Epidermal melanocyte (primary cell): ENCODE measurements around the gene VPS33B.
"Not testable (repeated sequence)": the region's sequence is repeated elsewhere in the genome, so short reads cannot be mapped to it uniquely, and the experiment has no call there.

Experiments used
- DNase-seq: peaks from one replicate; pipeline ENCODE4 v3.0.0; 2011; ENCODE audit warnings: low spot score; ENCODE audit not compliant: insufficient read length

VPS33B gene

DNA sequence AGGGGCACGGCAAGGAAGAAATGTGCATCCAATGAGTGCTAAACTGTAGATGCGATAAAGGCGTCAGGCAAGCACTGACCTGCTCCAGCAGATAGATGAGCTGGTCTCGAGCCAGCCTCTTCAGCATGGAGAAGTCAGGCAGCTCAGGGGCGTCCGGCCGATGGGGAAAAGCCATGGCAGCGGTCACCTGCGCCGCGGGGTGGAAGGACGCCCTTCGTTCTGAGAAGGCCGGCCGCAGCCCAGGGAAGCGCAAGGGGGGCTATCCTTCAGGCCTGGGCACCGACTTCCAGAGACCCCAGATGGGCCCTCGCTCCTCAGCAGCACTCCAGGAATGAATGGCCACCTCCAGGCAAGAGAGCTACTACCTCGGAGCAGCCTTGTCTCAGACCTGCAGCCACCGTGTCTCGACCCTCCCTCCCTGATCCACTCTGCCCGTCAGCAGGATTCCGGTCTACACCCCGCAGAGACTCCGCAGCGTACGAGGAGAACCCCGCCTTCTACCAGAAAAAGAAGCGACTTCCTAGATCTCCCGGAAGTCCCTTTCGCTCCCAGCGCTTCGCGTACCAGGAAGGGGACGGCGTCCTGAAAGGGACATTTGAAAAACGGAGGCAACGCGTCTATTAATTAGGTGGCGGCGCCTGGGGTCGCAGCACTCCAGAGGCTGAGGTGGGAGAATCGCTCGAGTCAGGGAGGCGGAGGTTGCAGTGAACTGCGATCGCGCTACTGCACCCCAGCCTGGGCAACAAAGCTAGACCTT is at the start of gene VPS33B:
Gene VPS33B (minus strand): TSS at position 520 of the 757 bp plus-strand sequence. CDS start 345 bp downstream, at position 175.
- peak; percentile 59 for DNase-seq

DNA sequence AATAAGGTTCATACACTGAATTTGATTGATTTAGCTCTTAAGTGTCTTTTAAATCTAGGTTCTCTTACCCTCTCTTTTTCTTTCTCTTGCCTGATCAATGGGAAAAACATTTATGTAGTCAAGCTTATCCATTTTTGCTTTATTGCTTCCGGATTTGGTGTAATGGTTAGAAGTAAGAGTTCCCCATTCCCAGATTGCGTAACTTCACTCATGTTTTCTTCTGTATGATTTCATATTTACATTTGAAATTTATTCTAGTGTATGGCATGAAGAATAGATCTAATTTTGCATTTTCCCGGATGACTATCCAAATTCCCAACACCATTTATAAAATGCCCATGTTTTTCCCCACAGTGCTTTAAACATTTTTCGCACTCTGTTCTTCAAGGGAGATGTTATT is 49.8 kb upstream of the VPS33B start:
- DNase-seq, result no peak

GRCh38 chr15:91070872-91071271 is 48.5 kb upstream of the VPS33B start:
- no peak for DNase-seq

- DNase-seq, result no peak
Observed at GRCh38 chr15:91068966-91069365, 46.6 kb upstream of the VPS33B start.

GRCh38 chr15:91068436-91068835 is 46.0 kb upstream of the VPS33B start:
- no peak for DNase-seq

- no peak for DNase-seq
Observed at GRCh38 chr15:91067036-91067435, 44.6 kb upstream of the VPS33B start.

GRCh38 chr15:91065505-91065904 is 43.1 kb upstream of the VPS33B start:
- no peak for DNase-seq

DNA sequence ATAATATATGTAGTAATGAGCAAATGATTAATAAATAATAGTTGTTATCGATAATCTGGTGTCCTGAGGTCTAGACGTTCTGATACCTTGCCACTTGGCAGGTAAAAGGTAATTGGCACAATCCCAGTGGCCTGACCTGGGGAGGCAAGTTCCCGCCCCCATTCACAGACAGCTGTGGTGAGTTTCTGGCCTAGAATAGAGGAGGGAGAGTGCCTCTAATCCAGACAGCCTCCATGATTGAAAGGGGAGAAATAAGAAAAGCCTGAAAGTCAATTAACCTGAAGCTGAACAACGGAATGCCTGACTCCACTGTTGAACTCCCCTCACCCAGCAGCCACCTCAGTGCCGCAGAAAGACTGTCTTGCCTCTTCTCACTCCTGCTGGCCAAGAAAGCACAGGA is 39.6 kb upstream of the VPS33B start:
- no peak for DNase-seq

GRCh38 chr15:91061230-91061629 is 38.8 kb upstream of the VPS33B start:
- no peak for DNase-seq

GRCh38 chr15:91055548-91056331 is 33.3 kb upstream of the VPS33B start:
- DNase-seq, result peak; percentile 80

GRCh38 chr15:91054816-91055215 is 32.4 kb upstream of the VPS33B start:
- no peak for DNase-seq

GRCh38 chr15:91051248-91051647 is 28.9 kb upstream of the VPS33B start:
- DNase-seq, result no peak

DNA sequence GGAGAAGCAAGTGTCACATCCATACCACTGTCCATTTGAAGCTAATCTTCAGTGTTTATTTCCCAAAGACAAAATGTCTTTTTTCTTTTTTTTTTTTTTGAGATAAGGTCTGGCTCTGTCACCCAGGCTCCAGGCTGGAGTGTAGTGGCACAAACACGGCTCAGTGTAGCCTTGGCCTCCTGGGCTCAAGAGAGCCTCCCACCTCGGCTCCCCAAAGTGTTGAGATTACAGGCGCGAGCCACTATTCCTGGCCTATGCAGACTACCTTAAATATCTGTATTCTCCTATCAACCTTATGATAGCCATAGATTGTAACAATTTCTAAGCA is 27.7 kb upstream of the VPS33B start:
- DNase-seq, result no peak

- peak; percentile 71 for DNase-seq
Observed at GRCh38 chr15:91049378-91050127, 27.2 kb upstream of the VPS33B start.

DNA sequence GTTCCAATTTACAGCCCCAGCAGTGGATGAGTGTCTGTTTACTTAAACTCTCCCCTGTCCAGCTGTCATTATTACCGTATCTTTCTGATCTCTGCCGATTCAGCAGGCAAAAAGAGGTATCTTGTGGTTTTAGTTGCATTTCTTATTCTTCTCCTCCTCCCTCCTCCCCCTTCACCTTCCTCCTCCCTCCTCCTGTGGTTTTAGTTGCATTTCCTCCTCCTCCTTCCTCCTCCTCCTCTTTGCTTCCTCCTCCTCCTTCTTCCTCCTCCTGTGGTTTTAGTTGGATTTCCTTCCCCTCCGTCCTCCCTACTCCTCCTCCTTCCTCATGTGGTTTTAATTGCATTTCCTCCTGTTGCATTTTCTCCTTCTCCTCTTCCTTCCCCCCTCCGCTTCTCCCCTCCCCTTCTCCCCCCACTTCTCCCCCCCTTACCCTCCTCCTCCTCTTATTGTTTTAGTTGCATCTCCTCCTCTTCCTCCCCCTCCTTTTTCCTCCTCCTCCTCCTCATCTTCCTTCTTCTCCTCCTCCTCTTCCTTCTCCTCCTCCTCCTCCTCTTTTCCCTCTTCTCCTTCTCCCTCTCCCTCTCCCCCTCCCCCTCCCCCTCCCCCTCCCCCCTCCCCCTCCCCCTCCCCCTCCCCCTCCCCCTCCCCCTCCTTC is 25.3 kb upstream of the VPS33B start:
- no peak for DNase-seq

GRCh38 chr15:91046056-91046455 is 23.7 kb upstream of the VPS33B start:
- DNase-seq, result not testable (repeated sequence)

DNA sequence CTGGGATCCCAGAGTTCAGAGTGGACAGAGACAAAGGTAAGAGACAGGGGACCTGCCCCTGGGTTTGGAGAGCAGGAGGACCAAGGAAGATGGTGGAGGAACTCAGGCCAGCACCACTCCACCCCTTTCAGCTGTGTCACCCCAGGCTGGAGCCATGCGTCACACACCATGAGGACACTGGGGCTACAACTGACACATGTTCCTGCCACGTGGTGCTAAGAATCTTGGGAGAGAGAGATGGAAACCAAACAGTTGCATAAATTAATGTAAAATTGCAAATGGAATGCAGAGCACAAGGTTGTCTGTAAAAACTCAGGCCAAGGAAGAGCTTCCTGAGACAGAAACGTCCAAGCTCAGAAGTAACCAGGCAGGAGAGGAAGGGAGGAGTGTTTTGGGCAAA is 22.7 kb upstream of the VPS33B start:
- no peak for DNase-seq

GRCh38 chr15:91043202-91043874 is 20.9 kb upstream of the VPS33B start:
- no peak for DNase-seq

GRCh38 chr15:91040856-91041255 is 18.5 kb upstream of the VPS33B start:
- no peak for DNase-seq

DNA sequence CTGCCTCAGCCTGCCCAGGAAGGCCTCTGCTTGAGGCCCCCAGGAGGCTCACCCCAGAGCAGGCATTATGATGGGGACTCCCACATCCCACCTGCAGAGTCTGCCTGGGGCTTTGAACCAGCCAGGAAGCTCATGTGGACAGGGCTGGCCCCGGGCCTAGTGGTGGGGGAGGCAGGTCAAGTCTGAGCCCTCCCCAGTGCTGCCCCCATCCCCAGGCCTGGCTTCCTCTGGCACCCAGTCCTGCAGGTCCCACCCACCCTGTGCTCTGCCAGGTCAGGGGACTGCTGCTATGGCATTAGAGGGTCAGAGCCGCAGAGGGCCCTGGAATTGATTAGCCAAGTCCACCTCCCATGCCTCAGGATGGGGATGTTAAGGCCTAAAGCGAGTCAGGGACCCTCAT is 17.6 kb upstream of the VPS33B start:
- no peak for DNase-seq
